HepG2 (cell line): Measurements from ENCODE around the gene IGFBP7. TPM values are rescaled to one million over a fixed set of nuclear protein-coding genes. Genes with fewer than 3 reads are reported as not detected.

ENCODE experiments used
- ATAC-seq: fragments of 200-7000 bp; cut with Tn5 transposase; 3 replicates; pipeline ENCODE4 v1.9.1; 2020; ENCODE audit warnings: mild to moderate bottlenecking, moderate library complexity
- BruUV-seq: library from RNA; stranded (reverse); fragments of 400-500 nt; replicated peaks from 2 replicates; lab custom pipeline; 2021; lab: Mats Ljungman, UMichigan
- CTCF ChIA-PET: fragments of 300-600 bp; formaldehyde crosslinking; extraction: SDS; loops from one replicate; lab custom pipeline; 2021; ENCODE audit warnings: low total read pairs, inconsistent platforms, low intra/inter-chr PET ratio; lab: Yijun Ruan, JAX
- POLR2A ChIA-PET: fragments of 350-600 bp; sonication (Branson Sonifier 250); formaldehyde crosslinking; loops from one replicate; lab custom pipeline; 2020; ENCODE audit warnings: antibody characterized with exemption, inconsistent platforms; lab: Yijun Ruan, JAX
- DNase-seq: peaks from one replicate; pipeline ENCODE4 v3.0.0-alpha.2; 2015; ENCODE audit warnings: low spot score
- FAIRE-seq: peaks from 3 replicates; lab custom pipeline; 2011; peaks lifted over from hg19 to GRCh38; lab: Jason Lieb, UNC
- H2AFZ ChIP-seq: one replicate; pipeline ENCODE4 v1.6.1; 2011; ENCODE audit warnings: low read length, inconsistent platforms
- H3K27ac ChIP-seq: fragments of 300-600 bp; 3 replicates; pipeline ENCODE4 v1.8.0; 2011; ENCODE audit warnings: mixed run types, mild to moderate bottlenecking, mixed read lengths, low read length, inconsistent platforms; ENCODE audit not compliant: insufficient read depth; ENCODE audit errors: extremely low read length
- H3K27me3 ChIP-seq, 2 experiments: fragments of 200-600 bp in 1 of 2; 2 replicates in 1 of 2; 3 replicates in 1 of 2; pipeline versions ENCODE4 v1.6.0 to v1.8.0; 2011; ENCODE audit warnings: low read length in 2 of 2, mild to moderate bottlenecking in 2 of 2, moderate library complexity in 2 of 2, inconsistent platforms in 1 of 2; ENCODE audit not compliant: insufficient read depth in 2 of 2, control insufficient read depth in 1 of 2
- H3K36me3 ChIP-seq, 2 experiments: fragments of 200-600 bp in 1 of 2; replicated peaks in 1 of 2; 2 replicates in 1 of 2; 3 replicates in 1 of 2; pipeline versions ENCODE4 v1.5.1 to v1.8.0; 2011; ENCODE audit warnings: low read length in 2 of 2, inconsistent platforms in 1 of 2; ENCODE audit not compliant: insufficient read depth in 2 of 2, control insufficient read depth in 1 of 2
- H3K4me1 ChIP-seq: 2 replicates; pipeline ENCODE4 v1.5.1; 2012; ENCODE audit warnings: low read length, inconsistent platforms; ENCODE audit not compliant: insufficient read depth
- H3K4me2 ChIP-seq: 2 replicates; pipeline ENCODE4 v1.6.0; 2011; ENCODE audit warnings: low read depth, low read length, inconsistent platforms
- H3K4me3 ChIP-seq, 3 experiments: fragments of 200-600 bp in 1 of 3; sonication (generic), shearing (Covaris generic) in 1 of 3; replicated peaks in 1 of 3; 2 replicates each; pipeline ENCODE4 v1.5.1; 2011 to 2016; ENCODE audit warnings: low read length in 3 of 3, inconsistent platforms in 2 of 3, low read depth in 2 of 3, mild to moderate bottlenecking in 2 of 3, control low read depth in 1 of 3, mixed read lengths in 1 of 3; ENCODE audit not compliant: insufficient read depth in 1 of 3
- H3K79me2 ChIP-seq: one replicate; pipeline ENCODE4 v1.6.1; 2011; ENCODE audit warnings: low read length, inconsistent platforms; ENCODE audit not compliant: insufficient read depth
- H3K9ac ChIP-seq: 2 replicates; pipeline ENCODE4 v1.6.0; 2011; ENCODE audit warnings: mild to moderate bottlenecking, low read depth, low read length, inconsistent platforms; ENCODE audit not compliant: insufficient read depth
- H3K9me3 ChIP-seq: 2 replicates; pipeline ENCODE4 v1.5.1; 2012; ENCODE audit warnings: mild to moderate bottlenecking, low read length
- H4K20me1 ChIP-seq: 2 replicates; pipeline ENCODE4 v1.6.0; 2011; ENCODE audit warnings: inconsistent platforms, mild to moderate bottlenecking, low read length, moderate library complexity; ENCODE audit not compliant: insufficient read depth
- CEBPB ChIP-seq: IDR thresholded peaks from 2 replicates; pipeline ENCODE4 v1.6.1; 2011; ENCODE audit warnings: low read depth, low read length, improper control_type of control experiment, borderline replicate concordance
- HNRNPLL ChIP-seq: fragments of 200-400 bp; formaldehyde crosslinking; IDR thresholded peaks from 2 replicates; pipeline ENCODE4 v1.6.1; 2017; ENCODE audit warnings: mild to moderate bottlenecking, low read depth, low read length; ENCODE audit not compliant: poor library complexity, severe bottlenecking
- HOXD1 ChIP-seq: sonication (generic); formaldehyde crosslinking; IDR thresholded peaks from 2 replicates; pipeline ENCODE4 v1.5.0; 2020; ENCODE audit warnings: missing genetic modification reagents
- PPARG ChIP-seq: conservative IDR thresholded peaks from 2 replicates; pipeline ENCODE4 v1.6.1; 2016; ENCODE audit warnings: missing biosample characterization, missing genetic modification reagents
- SAFB2 ChIP-seq: sonication (generic); formaldehyde crosslinking; IDR thresholded peaks from 2 replicates; pipeline ENCODE4 v1.5.1; 2020; ENCODE audit warnings: missing genetic modification reagents, low read depth, mild to moderate bottlenecking, borderline replicate concordance
- U2AF1 ChIP-seq: fragments of 200-400 bp; formaldehyde crosslinking; optimal IDR thresholded peaks from 2 replicates; pipeline ENCODE3; 2017; ENCODE audit warnings: mild to moderate bottlenecking, low read depth, low read length
- ZKSCAN8 ChIP-seq: IDR thresholded peaks from 2 replicates; pipeline ENCODE4 v1.6.1; 2016; ENCODE audit warnings: borderline replicate concordance, missing genetic modification reagents, missing compliant biosample characterization
- ZNF343 ChIP-seq: sonication (generic); formaldehyde crosslinking; IDR thresholded peaks from 2 replicates; pipeline ENCODE4 v1.4.0; 2020; ENCODE audit warnings: mild to moderate bottlenecking, missing genetic modification reagents
- ZNF484 ChIP-seq: sonication (generic); formaldehyde crosslinking; IDR thresholded peaks from 2 replicates; pipeline ENCODE4 v1.5.1; 2020; ENCODE audit warnings: mild to moderate bottlenecking, low read depth, missing genetic modification reagents, borderline replicate concordance
- ZNF530 ChIP-seq: sonication (generic); formaldehyde crosslinking; IDR thresholded peaks from 2 replicates; pipeline ENCODE4 v1.5.0; 2020; ENCODE audit warnings: low read depth, mild to moderate bottlenecking, missing genetic modification reagents
- ZNF678 ChIP-seq: sonication (generic); formaldehyde crosslinking; IDR thresholded peaks from 2 replicates; pipeline ENCODE4 v1.4.0; 2020; ENCODE audit warnings: mild to moderate bottlenecking, missing genetic modification reagents
- ZNF75D ChIP-seq: sonication (generic); formaldehyde crosslinking; IDR thresholded peaks from 2 replicates; pipeline ENCODE4 v1.8.1; 2023; ENCODE audit warnings: missing genetic modification reagents, mild to moderate bottlenecking, borderline replicate concordance
- WGBS: methylation state at CpG from one replicate; pipeline ENCODE4 v1.1.6; 2017; ENCODE audit warnings: low lambda C conversion rate; 5-methylcytosine and 5-hydroxymethylcytosine counted together
- in situ Hi-C: cut with HindIII; loops from 2 replicates; pipeline ENCODE4 v1.10.0; 2017; ENCODE audit warnings: low pct_unique_long_range_greater_than_20kb; ENCODE audit not compliant: extremely low pct_ligation_motif_present
- intact Hi-C: fragments of 100-400 bp; cut with micrococcal nuclease; formaldehyde crosslinking; loops from one replicate; pipeline ENCODE4 v1.10.0; 2022; ENCODE audit not compliant: unreplicated experiment
- polyA plus RNA-seq, 8 experiments: library from polyadenylated mRNA; depleted of rRNA in 3 of 8; stranded (reverse) in 7 of 8; unstranded in 1 of 8; fragments of >200 nt; fragmentation: Illumina TruSeq in 4 of 8; extraction: Trizol in 4 of 8; gene quantifications; 2 replicates each; pipeline versions ENCODE4 v1.2.1 to v1.2.3, GENCODE V29; 2011 to 2016; ENCODE audit warnings: low read depth in 4 of 8, missing spikeins in 1 of 8, mixed read lengths in 1 of 8; ENCODE audit not compliant: insufficient read depth in 1 of 8
- total RNA-seq, 5 experiments: library from RNA; depleted of rRNA; stranded (reverse); fragments of >200 nt; fragmentation: Illumina TruSeq; extraction: Trizol; gene quantifications; 2 replicates each; pipeline ENCODE4 v1.2.3, GENCODE V29; 2016; ENCODE audit warnings: low read depth in 1 of 5
- TF ChIP-seq, protein P1 (sequence below): sonication (generic); formaldehyde crosslinking; IDR thresholded peaks from 2 replicates; pipeline ENCODE4 v1.4.0; 2020; ENCODE audit warnings: mild to moderate bottlenecking, missing genetic modification reagents
- TF ChIP-seq, protein P2 (sequence below): sonication (generic); formaldehyde crosslinking; conservative IDR thresholded peaks from 2 replicates; pipeline ENCODE4 v1.4.0; 2020; ENCODE audit warnings: missing genetic modification reagents
- TF ChIP-seq, protein P3 (sequence below): sonication (generic); formaldehyde crosslinking; IDR thresholded peaks from 2 replicates; pipeline ENCODE4 v1.5.1; 2020; ENCODE audit warnings: missing genetic modification reagents, mild to moderate bottlenecking, borderline replicate concordance
- TF ChIP-seq, protein P4 (sequence below): sonication (generic); formaldehyde crosslinking; IDR thresholded peaks from 2 replicates; pipeline ENCODE4 v1.4.0; 2020; ENCODE audit warnings: missing genetic modification reagents, mild to moderate bottlenecking, borderline replicate concordance
- TF ChIP-seq, protein P5 (sequence below): sonication (generic); formaldehyde crosslinking; IDR thresholded peaks from 2 replicates; pipeline ENCODE4 v1.5.1; 2020; ENCODE audit warnings: missing genetic modification reagents, mild to moderate bottlenecking, borderline replicate concordance

Gene IGFBP7
- total and polyA plus RNA-seq, 2 of the 13 experiments (the other 11 are each of a cell fraction or from before 2014, with no cell fraction given) = 1.1 to 1.3 TPM

DNA sequence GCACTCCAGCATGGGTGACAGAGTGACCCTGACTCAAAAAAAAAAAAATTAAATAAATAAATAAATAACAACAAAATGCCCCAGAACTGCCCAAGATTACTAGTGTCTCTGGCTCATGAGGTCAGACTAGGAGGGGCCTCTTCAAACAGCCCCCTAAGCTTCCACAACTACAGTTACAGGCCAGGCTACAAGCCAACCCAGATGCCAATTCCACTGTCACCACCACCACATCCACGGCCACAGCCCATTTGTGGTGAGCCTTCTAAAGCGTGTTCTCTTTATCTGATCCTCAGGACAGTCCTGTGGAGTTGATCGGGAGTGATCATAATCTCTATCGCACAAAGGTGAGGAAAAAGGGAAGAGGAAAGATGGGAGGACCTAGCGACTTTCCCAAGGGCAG lies 36.6 kb downstream of the IGFBP7 start:
- Histone ChIP-seq H3K27me3 (no peaks in the 10 kb centered on the region), H2AFZ (no peak overlapping the region), H3K9ac (no peak overlapping the region), H3K27ac (no peak overlapping the region), H4K20me1 (no peaks in the 10 kb centered on the region), H3K4me1 (peaks cover 8% of the 10 kb centered on the region), H3K79me2 (no peaks in the 10 kb centered on the region), H3K4me2 (no peak overlapping the region), H3K9me3 (no peaks in the 10 kb centered on the region), H3K36me3 (no peaks in the 10 kb centered on the region), H3K4me3 (no peak overlapping the region)
- no peak for ATAC-seq
- ChIA-PET CTCF (no interaction called here), POLR2A (no interaction called here)
- in situ Hi-C loops (no loop called here), intact Hi-C loops (no loop called here)
- FAIRE-seq = no peak
- BruUV-seq = no TSS peak
- 57% methylated on average over 5 of the region's 5 CpGs for WGBS
- no peak for DNase-seq
- TF ChIP-seq, protein P1, sequence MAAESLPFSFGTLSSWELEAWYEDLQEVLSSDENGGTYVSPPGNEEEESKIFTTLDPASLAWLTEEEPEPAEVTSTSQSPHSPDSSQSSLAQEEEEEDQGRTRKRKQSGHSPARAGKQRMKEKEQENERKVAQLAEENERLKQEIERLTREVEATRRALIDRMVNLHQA (CRISPR knock-in tag) = no peak
- TF ChIP-seq SAFB2 (CRISPR knock-in tag) = no peak
- TF ChIP-seq, protein P2, sequence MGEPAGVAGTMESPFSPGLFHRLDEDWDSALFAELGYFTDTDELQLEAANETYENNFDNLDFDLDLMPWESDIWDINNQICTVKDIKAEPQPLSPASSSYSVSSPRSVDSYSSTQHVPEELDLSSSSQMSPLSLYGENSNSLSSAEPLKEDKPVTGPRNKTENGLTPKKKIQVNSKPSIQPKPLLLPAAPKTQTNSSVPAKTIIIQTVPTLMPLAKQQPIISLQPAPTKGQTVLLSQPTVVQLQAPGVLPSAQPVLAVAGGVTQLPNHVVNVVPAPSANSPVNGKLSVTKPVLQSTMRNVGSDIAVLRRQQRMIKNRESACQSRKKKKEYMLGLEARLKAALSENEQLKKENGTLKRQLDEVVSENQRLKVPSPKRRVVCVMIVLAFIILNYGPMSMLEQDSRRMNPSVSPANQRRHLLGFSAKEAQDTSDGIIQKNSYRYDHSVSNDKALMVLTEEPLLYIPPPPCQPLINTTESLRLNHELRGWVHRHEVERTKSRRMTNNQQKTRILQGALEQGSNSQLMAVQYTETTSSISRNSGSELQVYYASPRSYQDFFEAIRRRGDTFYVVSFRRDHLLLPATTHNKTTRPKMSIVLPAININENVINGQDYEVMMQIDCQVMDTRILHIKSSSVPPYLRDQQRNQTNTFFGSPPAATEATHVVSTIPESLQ (CRISPR knock-in tag) = no peak
- TF ChIP-seq, protein P3, sequence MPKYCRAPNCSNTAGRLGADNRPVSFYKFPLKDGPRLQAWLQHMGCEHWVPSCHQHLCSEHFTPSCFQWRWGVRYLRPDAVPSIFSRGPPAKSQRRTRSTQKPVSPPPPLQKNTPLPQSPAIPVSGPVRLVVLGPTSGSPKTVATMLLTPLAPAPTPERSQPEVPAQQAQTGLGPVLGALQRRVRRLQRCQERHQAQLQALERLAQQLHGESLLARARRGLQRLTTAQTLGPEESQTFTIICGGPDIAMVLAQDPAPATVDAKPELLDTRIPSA (CRISPR knock-in tag) = no peak
- no peak for TF ChIP-seq U2AF1
- TF ChIP-seq PPARG = no peak
- no peak for TF ChIP-seq ZNF343
- no peak for TF ChIP-seq ZNF75D (CRISPR knock-in tag)
- no peak for TF ChIP-seq ZNF530
- no peak for TF ChIP-seq ZKSCAN8 (CRISPR knock-in tag)
- no peak for TF ChIP-seq HOXD1 (CRISPR knock-in tag)
- TF ChIP-seq, protein P4, sequence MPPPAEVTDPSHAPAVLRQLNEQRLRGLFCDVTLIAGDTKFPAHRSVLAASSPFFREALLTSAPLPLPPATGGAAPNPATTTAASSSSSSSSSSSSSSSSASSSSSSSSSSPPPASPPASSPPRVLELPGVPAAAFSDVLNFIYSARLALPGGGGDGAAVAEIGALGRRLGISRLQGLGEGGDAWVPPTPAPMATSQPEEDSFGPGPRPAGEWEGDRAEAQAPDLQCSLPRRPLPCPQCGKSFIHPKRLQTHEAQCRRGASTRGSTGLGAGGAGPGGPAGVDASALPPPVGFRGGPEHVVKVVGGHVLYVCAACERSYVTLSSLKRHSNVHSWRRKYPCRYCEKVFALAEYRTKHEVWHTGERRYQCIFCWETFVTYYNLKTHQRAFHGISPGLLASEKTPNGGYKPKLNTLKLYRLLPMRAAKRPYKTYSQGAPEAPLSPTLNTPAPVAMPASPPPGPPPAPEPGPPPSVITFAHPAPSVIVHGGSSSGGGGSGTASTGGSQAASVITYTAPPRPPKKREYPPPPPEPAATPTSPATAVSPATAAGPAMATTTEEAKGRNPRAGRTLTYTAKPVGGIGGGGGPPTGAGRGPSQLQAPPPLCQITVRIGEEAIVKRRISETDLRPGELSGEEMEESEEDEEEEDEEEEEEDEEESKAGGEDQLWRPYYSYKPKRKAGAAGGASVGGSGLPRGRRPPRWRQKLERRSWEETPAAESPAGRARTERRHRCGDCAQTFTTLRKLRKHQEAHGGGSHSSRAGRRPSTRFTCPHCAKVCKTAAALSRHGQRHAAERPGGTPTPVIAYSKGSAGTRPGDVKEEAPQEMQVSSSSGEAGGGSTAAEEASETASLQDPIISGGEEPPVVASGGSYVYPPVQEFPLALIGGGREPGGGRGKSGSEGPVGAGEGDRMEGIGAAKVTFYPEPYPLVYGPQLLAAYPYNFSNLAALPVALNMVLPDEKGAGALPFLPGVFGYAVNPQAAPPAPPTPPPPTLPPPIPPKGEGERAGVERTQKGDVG (CRISPR knock-in tag) = no peak
- no peak for TF ChIP-seq ZNF678
- TF ChIP-seq HNRNPLL = no peak
- no peak for TF ChIP-seq ZNF484 (CRISPR knock-in tag)
- no peak for TF ChIP-seq CEBPB
- TF ChIP-seq, protein P5, sequence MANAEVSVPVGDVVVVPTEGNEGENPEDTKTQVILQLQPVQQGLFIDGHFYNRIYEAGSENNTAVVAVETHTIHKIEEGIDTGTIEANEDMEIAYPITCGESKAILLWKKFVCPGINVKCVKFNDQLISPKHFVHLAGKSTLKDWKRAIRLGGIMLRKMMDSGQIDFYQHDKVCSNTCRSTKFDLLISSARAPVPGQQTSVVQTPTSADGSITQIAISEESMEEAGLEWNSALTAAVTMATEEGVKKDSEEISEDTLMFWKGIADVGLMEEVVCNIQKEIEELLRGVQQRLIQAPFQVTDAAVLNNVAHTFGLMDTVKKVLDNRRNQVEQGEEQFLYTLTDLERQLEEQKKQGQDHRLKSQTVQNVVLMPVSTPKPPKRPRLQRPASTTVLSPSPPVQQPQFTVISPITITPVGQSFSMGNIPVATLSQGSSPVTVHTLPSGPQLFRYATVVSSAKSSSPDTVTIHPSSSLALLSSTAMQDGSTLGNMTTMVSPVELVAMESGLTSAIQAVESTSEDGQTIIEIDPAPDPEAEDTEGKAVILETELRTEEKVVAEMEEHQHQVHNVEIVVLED (CRISPR knock-in tag) = no peak
